Ovary (tissue), 9 donors: ENCODE measurements around the gene LMO1. TPM values are rescaled to one million over a fixed set of nuclear protein-coding genes. Genes with fewer than 3 reads are reported as not detected.

Experiments
- DNase-seq, 5 donors: peaks; one replicate each; pipeline ENCODE4 v3.0.0-alpha.2; 2019 to 2020
- H3K27ac ChIP-seq, 2 donors: fragments of 200-600 bp; one replicate each; pipeline versions ENCODE4 v1.5.1 to v1.8.0; 2019 to 2022
- H3K27me3 ChIP-seq: fragments of 200-600 bp; one replicate; pipeline ENCODE4 v1.8.0; 2022
- H3K36me3 ChIP-seq: fragments of 200-600 bp; sonication (generic); one replicate; pipeline ENCODE4 v1.5.1; 2019
- H3K4me1 ChIP-seq: one replicate; pipeline ENCODE4 v1.8.1; 2013; ENCODE audit warnings: mild to moderate bottlenecking, moderate library complexity; ENCODE audit not compliant: insufficient read depth
- H3K4me3 ChIP-seq: fragments of 200-600 bp; sonication (generic); one replicate; pipeline ENCODE4 v1.5.1; 2017
- H3K9me3 ChIP-seq, 2 donors: fragments of 200-600 bp in 1 of 2; sonication (generic) in 1 of 2; one replicate each; pipeline versions ENCODE4 v1.5.1 to v1.8.1; 2013 to 2019; ENCODE audit warnings: mild to moderate bottlenecking in 1 of 2, moderate library complexity in 1 of 2
- EP300 ChIP-seq: sonication (generic); formaldehyde crosslinking; IDR thresholded peaks from one replicate; pipeline ENCODE4 v1.6.1; 2017; ENCODE audit warnings: antibody characterized with exemption
- POLR2A ChIP-seq: fragments of 450-650 bp; IDR thresholded peaks from one replicate; pipeline ENCODE4 v1.6.1; 2017; ENCODE audit warnings: antibody characterized with exemption, mild to moderate bottlenecking, moderate library complexity
- WGBS, 3 donors: extraction: QIAGEN DNeasy Blood & Tissue Kit in 1 of 3; methylation state at CpG; one replicate each; pipeline versions ENCODE4 v1.1.5 to v1.1.7; 2013 to 2017; 5-methylcytosine and 5-hydroxymethylcytosine counted together
- intact Hi-C, 4 donors: fragments of 100-400 bp; cut with DNase I; formaldehyde crosslinking; loops; one replicate each; pipeline versions ENCODE4 v1.11.0 to v1.15.1; 2022 to 2023
- polyA plus RNA-seq, 2 donors: library from polyadenylated mRNA; stranded (reverse); fragments of 200-250 nt in 1 of 2; fragments of 350-450 nt in 1 of 2; fragmentation: Illumina TruSeq in 1 of 2; extraction: RNeasy Lipid Tissue Mini Kit (QIAGEN cat#74804) in 1 of 2; gene quantifications; one replicate each; pipeline ENCODE4 v1.2.3, GENCODE V29; 2013 to 2014
- total RNA-seq, 7 donors: library from RNA; depleted of rRNA in 2 of 7; stranded (reverse); fragments of >200 nt in 2 of 7; fragmentation: NEBNext Ultra II Directional in 3 of 7; extraction: Animal tissue kit (Norgen Biotek cat#: 25700) in 3 of 7; gene quantifications; one replicate each; pipeline versions ENCODE4 v1.1.0 to v1.2.4, GENCODE V29; 2016 to 2023
- TF ChIP-seq, protein P1 (sequence below), 3 donors: fragments of 450-650 bp in 2 of 3; fragments of 200-600 bp in 1 of 3; IDR thresholded peaks; one replicate each; pipeline versions ENCODE4 v1.5.1 to v1.8.0; 2016 to 2022; ENCODE audit warnings: antibody characterized with exemption in 3 of 3, mild to moderate bottlenecking in 1 of 3
- donor health status: DM: no; HTN: no; CAD: no; lungs with moderate emphysema.
- donor health status: DM: no; HTN: no; CAD: no.
- donor health status: Bipolar disorder and iron deficiency.
- donor health status: DM: yes; HTN: yes; CAD: no.
- donor health status: DM: no; HTN: no; CAD: no.
- donor health status: DM: yes; HTN: yes; CAD: no.

LMO1 gene
- total and polyA plus RNA-seq, 9 donors = 0.18 to 0.55 (median 0.32) TPM; not detected in 6

DNA sequence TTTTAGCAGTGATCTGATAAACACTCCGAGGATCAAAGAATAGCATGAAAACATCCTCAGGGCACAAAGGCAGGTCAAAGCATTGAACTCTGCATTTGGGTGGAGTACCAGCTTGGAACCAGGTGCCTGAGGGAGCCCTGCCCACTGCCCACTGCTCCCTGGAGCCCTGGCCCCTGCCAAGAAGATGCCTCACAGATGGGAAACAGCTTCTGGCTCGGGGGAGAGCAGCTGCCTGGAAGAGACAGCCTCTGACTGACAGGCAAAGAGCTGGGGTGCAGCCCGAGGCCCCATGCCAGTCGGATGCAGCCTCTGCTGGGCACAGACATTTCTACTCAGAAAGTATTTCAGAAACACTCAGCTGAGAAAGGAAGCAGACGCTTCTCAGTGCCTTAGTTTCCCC, 13.2 kb downstream of the LMO1 start:
- WGBS, 3 donors = 46 to 53% (median 46%) methylated on average over 5 of the region's 5 CpGs
- Histone ChIP-seq H3K27ac (no peak overlapping the region), H3K4me1 (no peaks in the 10 kb centered on the region), H3K4me3 (no peak overlapping the region), H3K9me3 (no peaks in the 10 kb centered on the region), H3K27me3 (no peaks in the 10 kb centered on the region), H3K36me3 (no peaks in the 10 kb centered on the region)
- DNase-seq = peak in 1 of 5 donors; percentile 0
- no peak for TF ChIP-seq POLR2A
- TF ChIP-seq EP300 = no peak
- TF ChIP-seq, protein P1, sequence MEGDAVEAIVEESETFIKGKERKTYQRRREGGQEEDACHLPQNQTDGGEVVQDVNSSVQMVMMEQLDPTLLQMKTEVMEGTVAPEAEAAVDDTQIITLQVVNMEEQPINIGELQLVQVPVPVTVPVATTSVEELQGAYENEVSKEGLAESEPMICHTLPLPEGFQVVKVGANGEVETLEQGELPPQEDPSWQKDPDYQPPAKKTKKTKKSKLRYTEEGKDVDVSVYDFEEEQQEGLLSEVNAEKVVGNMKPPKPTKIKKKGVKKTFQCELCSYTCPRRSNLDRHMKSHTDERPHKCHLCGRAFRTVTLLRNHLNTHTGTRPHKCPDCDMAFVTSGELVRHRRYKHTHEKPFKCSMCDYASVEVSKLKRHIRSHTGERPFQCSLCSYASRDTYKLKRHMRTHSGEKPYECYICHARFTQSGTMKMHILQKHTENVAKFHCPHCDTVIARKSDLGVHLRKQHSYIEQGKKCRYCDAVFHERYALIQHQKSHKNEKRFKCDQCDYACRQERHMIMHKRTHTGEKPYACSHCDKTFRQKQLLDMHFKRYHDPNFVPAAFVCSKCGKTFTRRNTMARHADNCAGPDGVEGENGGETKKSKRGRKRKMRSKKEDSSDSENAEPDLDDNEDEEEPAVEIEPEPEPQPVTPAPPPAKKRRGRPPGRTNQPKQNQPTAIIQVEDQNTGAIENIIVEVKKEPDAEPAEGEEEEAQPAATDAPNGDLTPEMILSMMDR (IDR thresholded peaks at IDR 0.05) = no peak
- intact Hi-C loops = no loop called here

DNA sequence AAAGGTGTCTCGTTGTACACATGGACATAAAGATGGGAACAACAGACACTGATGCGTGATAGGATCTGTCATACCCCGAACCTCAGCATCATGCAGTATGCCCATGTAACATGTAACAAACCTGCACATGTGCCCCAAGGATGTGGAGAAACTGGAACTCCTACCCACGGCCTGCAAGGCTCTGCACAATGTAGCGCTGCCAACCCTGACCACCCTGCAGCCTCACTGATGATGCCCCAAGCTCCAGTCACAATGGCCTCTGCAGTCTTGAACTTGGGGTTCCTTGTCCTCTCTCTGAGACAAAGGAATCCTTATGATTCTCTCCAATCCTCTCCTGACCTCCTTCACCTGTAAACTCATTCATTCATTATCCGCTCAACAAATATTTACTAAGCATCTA, 14.2 kb downstream of the LMO1 start:
- 68 to 77% (median 75%) methylated on average over 6 of the region's 6 CpGs for WGBS, 3 donors
- H3K4me3 ChIP-seq = no peak overlapping the region
- H3K36me3 ChIP-seq = no peaks in the 10 kb centered on the region
- no peaks in the 10 kb centered on the region for H3K27me3 ChIP-seq
- H3K27ac ChIP-seq = no peak overlapping the region
- no peak for TF ChIP-seq POLR2A
- no peak for TF ChIP-seq EP300
- TF ChIP-seq, protein P1 (IDR thresholded peaks at IDR 0.05) = no peak
- H3K9me3 ChIP-seq = no peaks in the 10 kb centered on the region
- intact Hi-C loops = no loop called here
- no peaks in the 10 kb centered on the region for H3K4me1 ChIP-seq
- DNase-seq = peak in 1 of 5 donors; percentile 5

DNA sequence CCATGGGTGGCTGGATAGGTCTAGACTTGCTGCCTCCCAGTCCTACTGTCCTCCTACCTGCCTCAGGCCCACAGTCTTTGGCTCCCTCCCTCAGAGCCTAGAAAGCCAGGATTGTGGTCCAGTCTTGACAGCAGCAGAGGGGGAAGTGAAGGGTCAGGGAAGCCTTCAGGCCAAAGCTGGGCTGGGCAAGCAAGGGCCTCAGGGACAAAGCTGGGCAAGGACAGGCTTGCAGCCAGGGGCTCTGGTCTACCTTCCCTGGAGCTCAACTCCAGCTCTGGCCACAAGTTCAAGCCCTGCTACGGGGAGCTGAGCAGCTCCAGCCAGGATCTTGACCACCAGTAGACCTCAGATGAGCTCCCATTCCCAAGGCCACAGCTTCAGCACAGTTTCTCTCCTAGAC, 14.9 kb downstream of the LMO1 start:
- Histone ChIP-seq H3K9me3 (no peaks in the 10 kb centered on the region), H3K36me3 (no peaks in the 10 kb centered on the region), H3K27me3 (no peaks in the 10 kb centered on the region), H3K4me1 (no peaks in the 10 kb centered on the region), H3K4me3 (no peak overlapping the region), H3K27ac (no peak overlapping the region)
- TF ChIP-seq, protein P1 (IDR thresholded peaks at IDR 0.05) = no peak
- TF ChIP-seq EP300 (no peak), POLR2A (no peak)
- 88 to 100% (median 93%) methylated on average over 1 of the region's 1 CpG for WGBS, 3 donors
- intact Hi-C loops = no loop called here
- DNase-seq = peak in 1 of 5 donors; percentile 0

DNA sequence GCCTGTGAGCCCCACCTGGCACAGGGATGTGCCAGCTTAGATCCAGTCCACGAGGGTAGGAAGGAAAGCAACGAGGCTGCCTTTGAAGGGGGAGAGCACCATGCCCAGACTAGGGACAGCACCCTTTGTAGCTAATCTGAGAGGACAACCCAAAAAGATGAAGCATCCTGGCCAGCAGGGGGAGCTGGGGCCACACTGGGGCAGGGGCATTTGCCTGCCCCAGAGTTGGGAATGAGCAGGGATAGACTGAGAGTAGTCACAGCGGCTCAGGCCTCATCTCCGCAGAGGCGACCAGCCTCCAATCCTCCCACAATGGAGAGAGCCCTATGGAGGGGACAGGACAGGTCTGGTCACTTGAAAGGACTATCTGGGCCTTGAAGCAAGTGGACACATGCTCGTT, 16.4 kb downstream of the LMO1 start:
- DNase-seq = no peak
- intact Hi-C loops = no loop called here
- Histone ChIP-seq H3K9me3 (no peaks in the 10 kb centered on the region), H3K27ac (no peak overlapping the region), H3K4me3 (no peak overlapping the region), H3K4me1 (no peaks in the 10 kb centered on the region), H3K36me3 (no peaks in the 10 kb centered on the region), H3K27me3 (no peaks in the 10 kb centered on the region)
- TF ChIP-seq, protein P1 (IDR thresholded peaks at IDR 0.05) = no peak
- no peak for TF ChIP-seq POLR2A
- TF ChIP-seq EP300 = no peak
- 78 to 81% (median 79%) methylated on average over 6 of the region's 6 CpGs for WGBS, 3 donors
